ENCODE data around the gene PPP1CA. TPM values are rescaled to one million over a fixed set of nuclear protein-coding genes. Genes with fewer than 3 reads are reported as not detected.

The PPP1CA gene
- total RNA-seq, 1 experiment from 2014 or later = 238 TPM

- Histone ChIP-seq H3K4me1 (ENCODE audit: control insufficient read depth in 1 of 2, insufficient read depth in 2 of 2, low read length in 2 of 2) (peaks cover 17 to 45% of the 10 kb centered on the region in 2 experiments; a peak in 3 of 4 replicates), H3K4me2 (ENCODE audit: low read length) (peak overlapping the region; percentile 72), H2AFZ (ENCODE audit: low read depth, low read length, poor library complexity, severe bottlenecking) (no peak overlapping the region), H3K79me2 (ENCODE audit: insufficient read depth, low read length) (no peaks in the 10 kb centered on the region), H3K9me2 (ENCODE audit: insufficient read depth) (no peaks in the 10 kb centered on the region), H3K9ac (ENCODE audit: low read length) (peak overlapping the region; percentile 79), H3K4me3 (replicated peaks in 1 of 2; ENCODE audit: low read depth in 1 of 2, low read length in 2 of 2) (peak overlapping the region; percentile 40 to 63), H4K20me1 (ENCODE audit: insufficient read depth) (no peaks in the 10 kb centered on the region), H3K9me3 (ENCODE audit: control insufficient read depth in 1 of 2, insufficient read depth in 1 of 2, low read depth in 1 of 2, low read length in 2 of 2) (no peaks in the 10 kb centered on the region), H3K27me3 (ENCODE audit: insufficient read depth, low read length) (no peaks in the 10 kb centered on the region), H3K27ac (ENCODE audit: low read depth, low read length) (peak overlapping the region; percentile 83), H3K36me3 (ENCODE audit: control insufficient read depth in 1 of 2, insufficient read depth in 2 of 2, low read length in 2 of 2) (no peaks in the 10 kb centered on the region)
- no TSS peak for BruUV-seq (replicated peaks)
- ATAC-seq (no peak), DNase-seq (ENCODE audit: low read depth, low spot score) (no peak)
- ChIA-PET RAD21 (ENCODE audit: low non-redundant PET in 1 of 2, low total read pairs in 2 of 2, uncharacterized antibody in 2 of 2, unreplicated experiment in 2 of 2) (interaction anchor here in 1 of 2 experiments (1.3 kb wide), 1 partner anchor 18 kb away, joined by 4 read pairs; the partner anchor contains the start of gene PPP1CA), POLR2A (interaction anchor here (0.5 to 1.4 kb wide), 2 partner anchors 18 to 73 kb away, joined by 3 to 4 read pairs; partner anchors contain the start of gene PPP1CA), CTCF (interaction anchor here (0.5 to 1.7 kb wide), 3 partner anchors 19 to 85 kb away, joined by 3 to 6 read pairs (median 3); partner anchors contain the start of genes PITPNM1 and PPP1CA)
- intact Hi-C loops (cut with micrococcal nuclease) = no loop called here
- TF ChIP-seq CBX3 (IDR thresholded peaks at IDR 0.05; ENCODE audit: low read depth) (no peak), EZH2phosphoT487 (IDR thresholded peaks at IDR 0.05; ENCODE audit: borderline replicate concordance) (no peak), SRF (IDR thresholded peaks at IDR 0.05; ENCODE audit: low read depth) (no peak), POLR2AphosphoS5 (IDR thresholded peaks at IDR 0.05; ENCODE audit: low read depth, low read length) (no peak), YY1 (IDR thresholded peaks at IDR 0.05; ENCODE audit: extremely low read depth, insufficient replicate concordance, low read depth, low read length) (no peak), SIN3A (IDR thresholded peaks at IDR 0.05; ENCODE audit: low read depth) (no peak), CEBPB (IDR thresholded peaks at IDR 0.05; ENCODE audit: low read depth) (no peak), MAX (IDR thresholded peaks at IDR 0.05) (no peak), EZH2 (IDR thresholded peaks at IDR 0.05) (no peak), ZFX (IDR thresholded peaks at IDR 0.05) (no peak), SP1 (IDR thresholded peaks at IDR 0.05; ENCODE audit: low read depth) (no peak)
These were observed 18.5 kb upstream of the PPP1CA start for GRCh38 chr11:67420147-67420645.
